GM21360 (cell line): Measurements from ENCODE around the gene TAF1C.

Source experiments
- ATAC-seq: cut with Tn5 transposase; IDR thresholded peaks from one replicate; pipeline ENCODE4 v1.9.1; 2021; ENCODE audit warnings: mild to moderate bottlenecking, moderate library complexity; ENCODE audit not compliant: unreplicated experiment

The TAF1C gene

DNA sequence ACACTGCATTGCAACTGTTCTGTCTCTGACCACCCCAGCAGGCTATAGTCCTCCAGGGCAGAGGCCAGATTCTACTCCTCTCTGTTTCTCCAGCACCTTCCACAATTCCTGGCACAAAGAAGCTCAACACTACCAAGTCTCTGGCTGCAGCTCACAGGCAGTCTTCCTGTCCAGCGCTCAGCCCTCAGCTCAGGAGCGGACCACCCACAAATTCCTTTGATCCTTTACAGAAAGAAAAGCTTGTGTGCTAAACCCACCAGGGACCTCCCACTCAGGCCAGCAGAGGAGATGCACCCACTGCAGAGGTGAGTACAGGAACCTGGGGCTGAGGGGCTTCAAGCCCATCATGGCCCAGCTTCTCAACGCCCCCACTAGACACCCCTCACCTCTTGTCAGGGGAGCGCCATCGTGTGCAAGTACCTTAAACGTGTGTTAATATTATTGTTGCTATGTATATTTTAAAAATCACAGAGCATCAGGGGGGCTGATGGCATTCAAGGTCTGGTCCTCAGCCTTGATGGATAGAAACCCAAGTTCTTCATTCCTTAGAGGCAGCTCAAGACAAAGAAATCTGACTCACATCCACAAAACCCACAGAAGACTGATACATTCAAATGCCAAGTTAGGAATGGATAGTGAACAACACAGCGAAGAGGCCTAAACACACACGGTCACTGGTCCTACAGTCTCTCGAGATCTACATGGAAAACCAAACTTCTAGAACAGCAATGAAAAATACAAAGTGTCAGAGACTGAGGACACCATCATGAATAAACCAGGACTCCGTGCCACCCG is 50.3 kb downstream of the TAF1C start:
- ATAC-seq: no peak

DNA sequence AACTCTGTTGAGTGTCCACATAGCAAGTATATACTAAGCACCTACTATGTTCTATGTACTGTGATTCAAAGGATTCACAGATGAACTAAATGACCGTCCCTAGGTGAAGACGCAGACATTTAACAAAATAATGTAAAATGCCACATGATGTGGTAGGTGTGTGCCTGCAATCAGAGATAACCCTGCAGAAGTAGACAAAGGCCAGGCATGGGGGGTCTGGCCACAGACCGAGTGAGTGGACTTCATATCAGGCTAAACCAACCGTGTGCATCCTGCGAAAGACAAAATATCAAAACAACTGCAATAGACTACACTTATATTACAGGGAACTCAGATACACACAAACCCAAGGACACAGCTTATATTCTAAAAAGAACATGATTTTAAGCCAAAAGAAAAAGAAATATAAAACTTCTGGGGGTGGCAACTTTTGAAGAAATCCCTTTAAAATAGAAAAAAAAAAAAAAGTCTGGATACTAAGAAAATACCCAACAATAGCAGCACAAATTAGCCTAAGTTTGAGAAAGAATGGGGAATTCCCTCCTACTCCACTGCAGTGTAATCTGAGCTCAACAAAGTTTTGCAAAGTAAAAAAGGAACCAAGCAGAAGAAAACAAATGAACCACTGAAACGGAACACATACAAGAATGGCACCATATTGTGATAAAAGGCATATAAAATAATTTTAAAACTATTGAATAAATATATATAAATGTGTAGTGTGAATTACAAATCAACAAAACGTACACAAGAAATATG is 54.2 kb downstream of the TAF1C start:
- no peak for ATAC-seq

DNA sequence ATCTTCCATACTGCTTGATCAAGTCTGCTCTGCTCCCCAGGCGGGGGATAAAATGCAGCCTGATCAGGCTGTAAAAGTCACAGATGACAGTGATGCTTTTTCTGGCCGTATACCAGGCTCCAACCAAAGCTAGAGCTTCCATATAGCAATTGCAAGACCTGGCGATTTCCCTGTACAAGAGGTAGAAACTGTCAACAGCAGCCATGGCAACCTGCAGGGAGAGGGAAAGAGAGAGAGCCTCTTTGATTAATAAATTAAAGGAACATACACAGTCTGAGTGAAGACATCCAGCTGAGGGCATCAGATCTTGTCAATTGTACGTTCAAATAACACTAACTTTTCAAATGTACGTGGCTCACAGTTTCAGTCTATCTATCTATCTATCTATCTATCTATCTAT is 55.7 kb downstream of the TAF1C start:
- no peak for ATAC-seq
